Measurements from ENCODE around the gene PLCB2.

- TF ChIP-seq POLR2A (IDR thresholded peaks at IDR 0.05), result no peak
- TF ChIP-seq, protein P1, sequence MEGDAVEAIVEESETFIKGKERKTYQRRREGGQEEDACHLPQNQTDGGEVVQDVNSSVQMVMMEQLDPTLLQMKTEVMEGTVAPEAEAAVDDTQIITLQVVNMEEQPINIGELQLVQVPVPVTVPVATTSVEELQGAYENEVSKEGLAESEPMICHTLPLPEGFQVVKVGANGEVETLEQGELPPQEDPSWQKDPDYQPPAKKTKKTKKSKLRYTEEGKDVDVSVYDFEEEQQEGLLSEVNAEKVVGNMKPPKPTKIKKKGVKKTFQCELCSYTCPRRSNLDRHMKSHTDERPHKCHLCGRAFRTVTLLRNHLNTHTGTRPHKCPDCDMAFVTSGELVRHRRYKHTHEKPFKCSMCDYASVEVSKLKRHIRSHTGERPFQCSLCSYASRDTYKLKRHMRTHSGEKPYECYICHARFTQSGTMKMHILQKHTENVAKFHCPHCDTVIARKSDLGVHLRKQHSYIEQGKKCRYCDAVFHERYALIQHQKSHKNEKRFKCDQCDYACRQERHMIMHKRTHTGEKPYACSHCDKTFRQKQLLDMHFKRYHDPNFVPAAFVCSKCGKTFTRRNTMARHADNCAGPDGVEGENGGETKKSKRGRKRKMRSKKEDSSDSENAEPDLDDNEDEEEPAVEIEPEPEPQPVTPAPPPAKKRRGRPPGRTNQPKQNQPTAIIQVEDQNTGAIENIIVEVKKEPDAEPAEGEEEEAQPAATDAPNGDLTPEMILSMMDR (IDR thresholded peaks at IDR 0.05), result no peak
These were observed 49.5 kb upstream of the PLCB2 start for GRCh38 chr15:40357246-40357645.

All from lower leg skin (tissue), 3 donors.